ENCODE results near the gene SORL1. TPM values are rescaled to one million over a fixed set of nuclear protein-coding genes. Genes with fewer than 3 reads are reported as not detected.

SORL1 gene
- total and polyA plus RNA-seq, 2 of the 8 experiments (the other 6 are each of a cell fraction or from before 2014, with no cell fraction given): 38.1 to 65.5 TPM

GRCh38 chr11:121654259-121654842, 202.2 kb downstream of the SORL1 start (continued):
- TF ChIP-seq EP300 (IDR thresholded peaks at IDR 0.05; ENCODE audit: borderline replicate concordance in 1 of 2, low read depth in 2 of 2, low read length in 2 of 2) (no peak), CBX5 (IDR thresholded peaks at IDR 0.05; ENCODE audit: low read depth, low read length) (no peak), ATF2 (IDR thresholded peaks at IDR 0.05; ENCODE audit: low read length) (no peak), CHD7 (IDR thresholded peaks at IDR 0.05; ENCODE audit: insufficient replicate concordance, low read length) (no peak), RFX5 (IDR thresholded peaks at IDR 0.05; ENCODE audit: borderline replicate concordance, low read depth, low read length) (no peak), CEBPB (IDR thresholded peaks at IDR 0.05; ENCODE audit: low read depth, low read length) (no peak), FOSL1 (IDR thresholded peaks at IDR 0.05; ENCODE audit: insufficient read depth, low read depth, low read length) (no peak)

Data from H1 (cell line).